Cardiac muscle cell (in vitro differentiated cells and primary cell): Measurements from ENCODE around the gene ODF2. TPM values are rescaled to one million over a fixed set of nuclear protein-coding genes. Genes with fewer than 3 reads are reported as not detected.
"Not testable (repeated sequence)": the region's sequence is repeated elsewhere in the genome, so short reads cannot be mapped to it uniquely, and the experiment has no call there.

Source experiments
- DNase-seq, 2 donors: peaks; one replicate each; pipeline versions ENCODE4 v3.0.0 to v3.0.0-alpha.2; 2010 to 2017; ENCODE audit warnings: low read depth in 1 of 2, low spot score in 1 of 2
- H3K27ac ChIP-seq: fragments of 200-600 bp; sonication (generic); 2 replicates; pipeline ENCODE4 v1.5.1; 2016
- H3K27me3 ChIP-seq: fragments of 200-600 bp; sonication (generic); 2 replicates; pipeline ENCODE4 v1.6.0; 2016; ENCODE audit warnings: control low read depth
- H3K36me3 ChIP-seq: fragments of 200-600 bp; sonication (generic); 2 replicates; pipeline ENCODE4 v1.5.1; 2016; ENCODE audit warnings: control low read depth
- H3K4me1 ChIP-seq: fragments of 200-600 bp; sonication (generic); 2 replicates; pipeline ENCODE4 v1.8.1; 2017; ENCODE audit warnings: low read depth, mild to moderate bottlenecking, mixed run types
- H3K4me3 ChIP-seq: fragments of 200-600 bp; sonication (generic); 2 replicates; pipeline ENCODE4 v1.5.1; 2016; ENCODE audit warnings: mild to moderate bottlenecking
- H3K9me3 ChIP-seq: fragments of 200-600 bp; sonication (generic); 2 replicates; pipeline ENCODE4 v1.5.1; 2017; ENCODE audit warnings: low read depth, mild to moderate bottlenecking, control low read depth
- polyA plus RNA-seq: library from polyadenylated mRNA; unstranded; fragments of >200 nt; fragmentation: Nextera tagmentation; extraction: Ambion mirVana; gene quantifications from 2 replicates; pipeline ENCODE4 v1.2.1, GENCODE V29; 2016
- total RNA-seq: library from RNA; depleted of rRNA; stranded (reverse); fragments of >200 nt; gene quantifications from 2 replicates; pipeline ENCODE4 v1.2.3, GENCODE V29; 2016
- TF ChIP-seq, protein P1 (sequence below): IDR thresholded peaks from 2 replicates; pipeline ENCODE4 v1.5.1; 2012; ENCODE audit warnings: low read depth, mild to moderate bottlenecking, low read length

ODF2 gene
- total and polyA plus RNA-seq, 2 experiments from 2014 or later = 31.3 to 66.9 TPM

DNA sequence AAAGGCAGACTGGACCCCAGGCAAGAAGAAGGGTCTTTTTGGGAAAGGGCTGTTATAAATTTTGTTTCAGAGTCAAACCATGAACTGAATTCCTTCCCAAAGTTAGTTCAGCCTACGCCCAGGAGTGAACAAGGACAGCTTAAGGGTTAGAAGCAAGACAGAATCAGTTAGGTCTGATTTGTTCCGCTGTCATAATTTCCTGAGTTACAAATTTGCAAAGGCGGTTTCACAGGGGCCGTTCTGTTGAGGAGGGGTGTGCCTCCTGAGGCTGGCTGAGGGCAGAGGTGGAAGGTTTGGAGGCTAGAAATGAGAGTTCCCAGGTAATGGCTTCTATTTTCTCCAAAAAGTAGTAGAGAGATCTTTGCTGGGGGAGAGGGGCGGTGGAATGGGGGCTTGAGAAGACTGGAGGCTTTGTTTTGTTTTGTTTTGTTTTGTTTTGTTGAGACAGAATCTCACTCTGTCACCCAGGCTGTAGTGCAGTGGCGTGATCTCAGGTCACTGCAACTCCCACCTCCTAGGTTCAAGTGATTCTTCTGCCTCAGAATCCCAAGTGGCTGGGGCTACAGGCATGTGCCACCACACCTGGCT lies 39.3 kb upstream of the ODF2 start:
- no peak for DNase-seq
- peaks cover 18% of the 10 kb centered on the region for H3K27me3 ChIP-seq
- H3K4me1 ChIP-seq = peaks cover 8% of the 10 kb centered on the region
- no peaks in the 10 kb centered on the region for H3K36me3 ChIP-seq
- TF ChIP-seq, protein P1, sequence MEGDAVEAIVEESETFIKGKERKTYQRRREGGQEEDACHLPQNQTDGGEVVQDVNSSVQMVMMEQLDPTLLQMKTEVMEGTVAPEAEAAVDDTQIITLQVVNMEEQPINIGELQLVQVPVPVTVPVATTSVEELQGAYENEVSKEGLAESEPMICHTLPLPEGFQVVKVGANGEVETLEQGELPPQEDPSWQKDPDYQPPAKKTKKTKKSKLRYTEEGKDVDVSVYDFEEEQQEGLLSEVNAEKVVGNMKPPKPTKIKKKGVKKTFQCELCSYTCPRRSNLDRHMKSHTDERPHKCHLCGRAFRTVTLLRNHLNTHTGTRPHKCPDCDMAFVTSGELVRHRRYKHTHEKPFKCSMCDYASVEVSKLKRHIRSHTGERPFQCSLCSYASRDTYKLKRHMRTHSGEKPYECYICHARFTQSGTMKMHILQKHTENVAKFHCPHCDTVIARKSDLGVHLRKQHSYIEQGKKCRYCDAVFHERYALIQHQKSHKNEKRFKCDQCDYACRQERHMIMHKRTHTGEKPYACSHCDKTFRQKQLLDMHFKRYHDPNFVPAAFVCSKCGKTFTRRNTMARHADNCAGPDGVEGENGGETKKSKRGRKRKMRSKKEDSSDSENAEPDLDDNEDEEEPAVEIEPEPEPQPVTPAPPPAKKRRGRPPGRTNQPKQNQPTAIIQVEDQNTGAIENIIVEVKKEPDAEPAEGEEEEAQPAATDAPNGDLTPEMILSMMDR = no peak
- no peak overlapping the region for H3K4me3 ChIP-seq
- no peak overlapping the region for H3K27ac ChIP-seq
- no peaks in the 10 kb centered on the region for H3K9me3 ChIP-seq

DNA sequence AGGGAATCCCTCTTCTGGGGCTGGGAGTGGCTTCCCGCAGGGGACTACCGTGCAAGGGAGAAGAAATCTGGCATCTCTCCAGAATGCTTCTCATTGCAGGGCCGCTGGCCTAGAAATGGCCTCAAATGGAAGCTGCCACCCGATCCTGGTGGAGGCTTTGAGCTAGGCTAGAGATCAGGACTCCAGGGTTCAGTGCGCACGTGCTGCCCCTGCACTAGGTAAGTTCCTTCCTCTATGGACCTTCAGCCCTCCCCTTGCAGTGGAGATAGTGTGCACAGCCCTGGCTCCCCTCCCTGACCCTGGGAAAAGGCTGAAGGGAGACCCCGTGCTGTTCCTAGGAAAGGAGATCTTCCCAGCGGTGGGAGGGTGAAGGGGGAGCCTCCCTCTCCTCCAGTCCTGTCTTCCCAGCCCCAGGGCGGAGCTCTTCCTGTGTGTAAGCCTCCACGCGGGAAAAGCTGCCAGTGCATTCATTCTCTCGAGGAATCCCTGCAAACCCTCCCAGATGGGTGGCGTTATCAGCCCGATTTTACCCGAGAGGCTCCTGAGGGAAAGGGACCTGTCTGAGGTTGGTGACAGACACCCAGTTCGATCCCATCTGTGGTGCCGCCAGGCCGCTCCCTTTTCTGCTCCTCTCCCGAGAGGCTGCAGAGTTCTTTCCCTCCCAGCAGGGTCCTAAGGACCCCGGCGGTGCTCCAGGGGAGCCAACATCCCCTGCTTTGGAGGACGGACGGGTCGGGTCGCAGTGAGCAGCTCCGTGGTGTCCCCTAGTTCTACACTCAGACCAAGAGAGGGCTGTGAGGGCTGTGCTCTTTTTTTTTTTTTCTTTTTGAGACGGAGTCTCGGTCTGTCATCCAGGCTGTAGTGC lies 36.5 kb upstream of the ODF2 start:
- peak; percentile 56 to 63 for DNase-seq
- Histone ChIP-seq H3K27ac (no peak overlapping the region), H3K4me3 (no peak overlapping the region), H3K4me1 (peaks cover 8% of the 10 kb centered on the region), H3K36me3 (no peaks in the 10 kb centered on the region), H3K9me3 (no peaks in the 10 kb centered on the region), H3K27me3 (peaks cover 11% of the 10 kb centered on the region)
- TF ChIP-seq, protein P1 = no peak

DNA sequence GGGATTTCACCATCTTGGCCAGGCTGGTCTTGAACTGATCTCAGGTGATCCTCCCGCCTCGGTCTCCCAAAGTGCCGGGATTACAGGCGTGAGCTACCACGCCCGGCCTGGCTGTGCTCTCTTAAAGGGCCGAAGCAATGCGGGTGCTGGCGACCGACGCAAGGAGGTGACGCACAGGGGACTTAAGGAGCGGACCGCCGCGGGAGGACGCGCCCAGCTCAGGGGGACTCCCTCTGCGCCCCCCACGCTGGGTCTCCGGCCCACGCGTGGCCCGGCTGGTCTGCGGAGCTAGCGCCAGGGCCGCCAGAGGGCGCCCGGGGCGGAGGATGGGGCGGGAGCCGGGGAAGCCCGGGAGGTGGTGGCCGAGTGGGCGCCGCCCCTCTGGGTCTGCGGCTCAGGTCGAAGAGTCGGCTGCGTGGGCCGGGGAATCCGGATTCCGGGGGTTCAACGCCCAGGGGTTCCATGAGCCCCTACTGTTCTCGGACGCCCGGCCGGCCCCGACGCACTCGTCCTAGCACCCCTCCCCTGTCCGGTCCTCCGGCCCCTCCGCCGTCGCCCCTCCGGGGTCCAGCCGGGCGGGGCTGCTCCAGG lies 35.7 kb upstream of the ODF2 start:
- Histone ChIP-seq H3K4me3 (peak overlapping the region; percentile 80), H3K36me3 (no peaks in the 10 kb centered on the region), H3K4me1 (peaks cover 8% of the 10 kb centered on the region), H3K27ac (no peak overlapping the region), H3K9me3 (no peaks in the 10 kb centered on the region), H3K27me3 (peaks cover 7% of the 10 kb centered on the region)
- TF ChIP-seq, protein P1 = peak; percentile 87
- DNase-seq = peak; percentile 75 to 86

GRCh38 chr9:128420651-128421481 lies 34.9 kb upstream of the ODF2 start, which contains the start of gene CERCAM:
CERCAM (plus strand) TSS chr9:128420857; CDS start chr9:128420878, 21 bp downstream.
- TF ChIP-seq, protein P1 = peak; percentile 21
- Histone ChIP-seq H3K4me3 (peak within 1 kb of the TSS; percentile 80), H3K27me3 (peaks cover 7% of the 10 kb centered on the region), H3K36me3 (no peaks in the 10 kb centered on the region), H3K27ac (no peak within 1 kb of the TSS), H3K4me1 (peaks cover 8% of the 10 kb centered on the region), H3K9me3 (no peaks in the 10 kb centered on the region)
- DNase-seq = peak; percentile 59 to 80

GRCh38 chr9:128421482-128421996 lies 34.3 kb upstream of the ODF2 start:
- Histone ChIP-seq H3K27me3 (peaks cover 7% of the 10 kb centered on the region), H3K4me1 (peaks cover 8% of the 10 kb centered on the region), H3K36me3 (no peaks in the 10 kb centered on the region), H3K9me3 (no peaks in the 10 kb centered on the region), H3K4me3 (peak overlapping the region; percentile 80), H3K27ac (no peak overlapping the region)
- TF ChIP-seq, protein P1 = no peak
- peak in 1 of 2 donors; percentile 34 for DNase-seq

GRCh38 chr9:128422022-128422782 lies 33.6 kb upstream of the ODF2 start:
- DNase-seq, H3K4me3 ChIP-seq, H3K9me3 ChIP-seq, H3K4me1 ChIP-seq, H3K27ac ChIP-seq, H3K27me3 ChIP-seq, H3K36me3 ChIP-seq: not testable (repeated sequence)
